Activated CD8-positive, alpha-beta memory T cell treated with anti-CD3 and anti-CD28 coated beads for 1 hour (primary cell): ENCODE data around the gene ELF1.
"Not testable (repeated sequence)": the region's sequence is repeated elsewhere in the genome, so short reads cannot be mapped to it uniquely, and the experiment has no call there.

ENCODE experiments used
- DNase-seq, 2 donors: peaks; one replicate each; pipeline ENCODE4 v3.0.0-alpha.2; 2020; ENCODE audit warnings: low read depth in 1 of 2; ENCODE audit errors: extremely low read depth in 1 of 2

The ELF1 gene

GRCh38 chr13:40908546-40908945 is 110.6 kb downstream of the ELF1 start:
- DNase-seq: no peak

DNA sequence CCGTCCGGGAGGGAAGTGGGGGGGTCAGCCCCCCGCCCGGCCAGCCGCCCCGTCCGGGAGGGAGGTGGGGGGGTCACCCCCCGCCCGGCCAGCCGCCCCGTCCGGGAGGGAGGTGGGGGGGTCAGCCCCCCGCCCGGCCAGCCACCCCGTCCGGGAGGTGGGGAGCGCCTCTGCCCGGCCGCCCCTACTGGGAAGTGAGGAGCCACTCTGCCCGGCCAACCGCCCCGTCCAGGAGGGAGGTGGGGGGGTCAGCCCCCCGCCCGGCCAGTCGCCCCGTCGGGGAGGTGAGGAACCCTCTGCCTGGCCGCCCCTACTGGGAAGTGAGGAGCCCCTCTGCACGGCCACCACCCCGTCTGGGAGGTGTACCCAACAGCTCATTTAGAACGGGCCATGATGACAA is 118.1 kb downstream of the ELF1 start:
- not testable (repeated sequence) for DNase-seq

DNA sequence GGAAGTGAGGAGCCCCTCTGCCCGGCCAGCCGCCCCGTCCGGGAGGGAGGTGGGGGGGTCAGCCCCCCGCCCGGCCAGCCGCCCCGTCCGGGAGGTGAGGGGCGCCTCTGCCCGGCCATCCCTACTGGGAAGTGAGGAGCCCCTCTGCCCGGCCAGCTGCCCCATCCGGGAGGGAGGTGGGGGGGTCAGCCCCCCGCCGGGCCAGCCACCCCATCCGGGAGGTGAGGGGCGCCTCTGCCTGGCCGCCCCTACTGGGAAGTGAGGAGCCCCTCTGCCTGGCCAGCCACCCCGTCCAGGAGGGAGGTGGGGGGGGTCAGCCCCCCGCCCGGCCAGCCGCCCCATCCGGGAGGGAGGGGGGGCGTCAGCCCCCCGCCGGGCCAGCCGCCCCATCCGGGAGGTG is 118.5 kb downstream of the ELF1 start:
- not testable (repeated sequence) for DNase-seq

- no peak for DNase-seq
Measured at GRCh38 chr13:40897053-40897452, 122.1 kb downstream of the ELF1 start.

- DNase-seq: no peak
Measured at GRCh38 chr13:40895227-40896184, 123.6 kb downstream of the ELF1 start.

DNA sequence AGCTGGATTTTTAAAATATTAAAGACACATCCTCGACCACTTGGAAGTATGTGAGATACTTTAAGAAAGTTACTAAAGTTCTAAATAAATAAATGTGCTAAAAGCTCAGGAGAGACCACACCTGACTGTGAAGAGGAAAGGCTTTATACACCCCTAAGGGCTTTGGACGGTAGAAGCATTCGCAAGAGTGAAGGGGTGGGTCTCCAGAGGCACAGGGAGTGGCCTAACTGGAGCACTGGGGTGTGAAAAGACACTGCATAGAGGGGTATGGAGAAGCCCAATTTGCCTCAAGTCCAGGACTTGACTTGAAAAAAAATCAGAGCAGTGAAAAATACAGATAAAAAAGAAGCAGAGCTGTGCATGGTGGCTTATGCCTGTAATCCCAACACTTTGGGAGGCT is 125.5 kb downstream of the ELF1 start:
- not testable (repeated sequence) for DNase-seq

DNA sequence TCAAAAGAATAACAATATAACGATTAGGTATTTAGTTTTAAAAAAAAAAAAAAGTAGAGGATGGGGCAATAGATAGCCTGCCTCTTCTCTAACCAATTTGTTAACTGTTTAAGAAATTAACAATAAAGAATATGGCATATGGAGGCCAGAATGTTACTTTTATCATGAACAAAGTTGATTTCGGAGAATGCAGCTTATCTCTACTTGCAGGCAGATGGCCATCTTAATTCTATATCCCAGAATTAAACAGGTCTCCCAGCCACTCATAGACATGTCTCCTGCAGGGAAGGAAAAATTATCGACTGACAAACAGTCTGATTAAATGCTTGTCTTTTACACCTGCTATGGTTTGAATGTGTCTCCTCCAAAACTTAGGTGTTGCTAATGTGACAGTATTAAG is 133.1 kb downstream of the ELF1 start:
- no peak for DNase-seq

DNA sequence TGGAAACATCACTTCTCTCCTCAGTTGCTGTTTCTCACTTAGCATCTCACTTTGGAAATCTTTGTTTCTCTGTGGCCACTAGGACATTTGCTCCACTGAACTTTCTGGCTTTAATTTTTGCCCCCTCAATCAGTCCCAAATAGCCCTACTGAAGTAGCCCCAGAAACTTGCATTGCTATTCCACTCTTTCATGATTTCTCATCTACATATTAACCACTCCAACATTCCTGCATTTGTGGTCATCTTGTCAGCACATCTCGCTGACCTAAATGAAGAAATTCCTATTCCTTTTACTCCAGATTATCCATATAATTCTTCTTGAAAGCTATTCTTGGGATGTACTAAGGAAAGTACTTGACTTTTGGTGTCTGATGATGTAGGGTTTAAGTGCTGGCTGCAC is 134.9 kb downstream of the ELF1 start:
- DNase-seq: not testable (repeated sequence)
